HEK293 (cell line): ENCODE results near the gene MORC4.

Experiments used
- CTCF ChIA-PET: fragments of 350-600 bp; formaldehyde crosslinking; extraction: SDS; loops from one replicate; lab custom pipeline; 2021; ENCODE audit warnings: antibody characterized with exemption; lab: Yijun Ruan, JAX
- POLR2A ChIA-PET: fragments of 300-600 bp; formaldehyde crosslinking; extraction: SDS; loops from one replicate; lab custom pipeline; 2020; ENCODE audit warnings: antibody characterized with exemption, inconsistent platforms; lab: Yijun Ruan, JAX
- H3K27ac ChIP-seq: fragments of 200-500 bp; sonication (Bioruptor generic); 2 replicates; pipeline ENCODE4 v1.5.1; 2014; ENCODE audit warnings: low read depth, low read length, control low read depth, inconsistent platforms; ENCODE audit errors: extremely low read depth
- H3K36me3 ChIP-seq, 2 experiments: fragments of 200-500 bp in 1 of 2; sonication (Bioruptor generic) in 1 of 2; 1 replicate in 1 of 2; 2 replicates in 1 of 2; pipeline ENCODE4 v1.5.1; 2014 to 2017; ENCODE audit warnings: inconsistent platforms in 2 of 2, low read length in 2 of 2; ENCODE audit not compliant: control insufficient read depth in 2 of 2, insufficient read depth in 1 of 2
- H3K4me1 ChIP-seq: fragments of 200-500 bp; sonication (Bioruptor generic); 2 replicates; pipeline ENCODE4 v1.5.1; 2014; ENCODE audit warnings: mild to moderate bottlenecking, low read length, inconsistent platforms; ENCODE audit not compliant: control insufficient read depth, insufficient read depth
- H3K4me3 ChIP-seq: 2 replicates; pipeline ENCODE4 v1.5.1; 2011; ENCODE audit warnings: low read depth, mild to moderate bottlenecking, control low read depth, low read length, moderate library complexity
- H3K9me3 ChIP-seq: fragments of 200-500 bp; sonication (Bioruptor generic); 2 replicates; pipeline ENCODE4 v1.5.1; 2014; ENCODE audit warnings: low read depth, low read length, inconsistent platforms; ENCODE audit not compliant: control insufficient read depth, insufficient read depth
- GLI4 ChIP-seq: fragments of 450-650 bp; formaldehyde crosslinking; IDR thresholded peaks from 2 replicates; pipeline ENCODE4 v1.5.1; 2016; ENCODE audit warnings: missing biosample characterization, missing genetic modification characterization
- KLF17 ChIP-seq: fragments of 450-650 bp; formaldehyde crosslinking; IDR thresholded peaks from 2 replicates; pipeline ENCODE4 v1.5.1; 2016; ENCODE audit warnings: missing biosample characterization, missing genetic modification characterization
- KLF9 ChIP-seq: fragments of 450-650 bp; formaldehyde crosslinking; IDR thresholded peaks from 2 replicates; pipeline ENCODE4 v1.5.1; 2016; ENCODE audit warnings: missing biosample characterization, missing genetic modification characterization, low read depth
- MEIS1 ChIP-seq: sonication (generic); formaldehyde crosslinking; IDR thresholded peaks from 2 replicates; pipeline ENCODE4 v1.8.1; 2022; ENCODE audit warnings: missing genetic modification reagents, mild to moderate bottlenecking, borderline replicate concordance
- SALL2 ChIP-seq: fragments of 450-650 bp; formaldehyde crosslinking; IDR thresholded peaks from 2 replicates; pipeline ENCODE4 v1.5.0; 2017; ENCODE audit warnings: missing biosample characterization, mild to moderate bottlenecking, missing genetic modification characterization, borderline replicate concordance
- WT1 ChIP-seq: fragments of 450-650 bp; formaldehyde crosslinking; IDR thresholded peaks from 2 replicates; pipeline ENCODE4 v1.5.1; 2016; ENCODE audit warnings: missing biosample characterization, missing genetic modification characterization
- ZBTB20 ChIP-seq: fragments of 450-650 bp; formaldehyde crosslinking; IDR thresholded peaks from 2 replicates; pipeline ENCODE4 v1.5.1; 2016; ENCODE audit warnings: missing biosample characterization, missing genetic modification characterization
- ZFP3 ChIP-seq: fragments of 450-650 bp; formaldehyde crosslinking; IDR thresholded peaks from 2 replicates; pipeline ENCODE4 v1.5.1; 2016; ENCODE audit warnings: low read depth, missing biosample characterization, missing genetic modification characterization
- ZNF112 ChIP-seq: fragments of 450-650 bp; formaldehyde crosslinking; IDR thresholded peaks from 2 replicates; pipeline ENCODE4 v1.5.0; 2017; ENCODE audit warnings: missing biosample characterization, missing genetic modification characterization
- ZNF132 ChIP-seq: fragments of 450-650 bp; formaldehyde crosslinking; IDR thresholded peaks from 2 replicates; pipeline ENCODE4 v1.5.1; 2017; ENCODE audit warnings: missing biosample characterization, missing genetic modification characterization, borderline replicate concordance
- ZNF239 ChIP-seq: fragments of 450-650 bp; formaldehyde crosslinking; IDR thresholded peaks from 2 replicates; pipeline ENCODE4 v1.5.1; 2016; ENCODE audit warnings: missing biosample characterization, missing genetic modification characterization
- ZNF37A ChIP-seq: fragments of 450-650 bp; IDR thresholded peaks from 2 replicates; pipeline ENCODE4 v1.5.1; 2018; ENCODE audit warnings: missing biosample characterization, missing genetic modification characterization
- ZNF398 ChIP-seq: fragments of 450-650 bp; formaldehyde crosslinking; IDR thresholded peaks from 2 replicates; pipeline ENCODE4 v1.5.1; 2017; ENCODE audit warnings: missing biosample characterization, missing genetic modification characterization
- ZNF423 ChIP-seq: fragments of 450-650 bp; formaldehyde crosslinking; IDR thresholded peaks from 2 replicates; pipeline ENCODE4 v1.5.1; 2016; ENCODE audit warnings: missing biosample characterization, missing genetic modification characterization
- ZNF501 ChIP-seq: fragments of 450-650 bp; formaldehyde crosslinking; IDR thresholded peaks from 2 replicates; pipeline ENCODE4 v1.5.1; 2016; ENCODE audit warnings: missing biosample characterization, missing genetic modification characterization
- ZNF530 ChIP-seq: fragments of 450-650 bp; formaldehyde crosslinking; IDR thresholded peaks from 2 replicates; pipeline ENCODE4 v1.5.1; 2016; ENCODE audit warnings: low read depth, missing biosample characterization, missing genetic modification characterization
- ZNF626 ChIP-seq: fragments of 450-650 bp; sonication (Bioruptor Pico); formaldehyde crosslinking; IDR thresholded peaks from 2 replicates; pipeline ENCODE4 v1.5.1; 2018; ENCODE audit warnings: missing biosample characterization, missing genetic modification characterization, inconsistent platforms
- ZNF629 ChIP-seq: fragments of 450-650 bp; formaldehyde crosslinking; IDR thresholded peaks from 2 replicates; pipeline ENCODE4 v1.5.1; 2017; ENCODE audit warnings: missing biosample characterization, missing genetic modification characterization
- ZNF791 ChIP-seq: fragments of 450-650 bp; formaldehyde crosslinking; IDR thresholded peaks from 2 replicates; pipeline ENCODE4 v1.5.1; 2016; ENCODE audit warnings: missing biosample characterization, missing genetic modification characterization

The MORC4 gene

GRCh38 chrX:106917830-106918500, 82.0 kb downstream of the MORC4 start:
- ChIA-PET POLR2A (no interaction called here), CTCF (interaction anchor here (0.9 to 1.7 kb wide), 3 partner anchors 20 to 26 kb away, joined by 3 to 4 read pairs (median 3); no protein-coding TSS in a partner anchor)
- Histone ChIP-seq H3K4me3 (no peak overlapping the region), H3K9me3 (no peaks in the 10 kb centered on the region), H3K4me1 (no peaks in the 10 kb centered on the region), H3K36me3 (no peaks in the 10 kb centered on the region), H3K27ac (no peak overlapping the region)
- TF ChIP-seq ZNF626 (no peak), GLI4 (tag by site-specific recombination) (no peak), KLF17 (tag by site-specific recombination) (no peak)

DNA sequence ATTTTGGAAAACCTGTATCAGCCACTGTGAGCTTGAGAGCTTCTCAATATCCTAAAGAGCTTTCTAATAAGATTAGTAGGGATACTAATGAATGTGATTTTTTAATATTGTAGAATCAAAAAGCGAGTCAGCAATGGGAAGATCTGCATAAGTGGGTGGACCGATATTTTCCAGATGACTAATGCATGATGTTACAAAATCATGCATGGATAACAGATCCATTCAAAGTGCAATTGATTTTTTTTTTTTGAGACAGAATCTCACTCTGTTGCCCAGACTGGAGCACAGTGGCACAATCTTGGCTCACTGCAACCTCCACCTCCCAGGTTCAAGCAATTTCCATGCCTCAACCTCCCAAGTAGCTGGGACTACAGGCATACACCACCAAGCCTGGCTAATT, 87.1 kb downstream of the MORC4 start:
- no peaks in the 10 kb centered on the region for H3K4me1 ChIP-seq
- H3K4me3 ChIP-seq = no peak overlapping the region
- POLR2A ChIA-PET = no interaction called here
- no peak for TF ChIP-seq ZNF239 (tag by site-specific recombination)
- TF ChIP-seq ZNF37A (tag by site-specific recombination) = no peak
- TF ChIP-seq WT1 (tag by site-specific recombination) = no peak
- TF ChIP-seq ZNF791 (tag by site-specific recombination) = no peak
- TF ChIP-seq SALL2 (tag by site-specific recombination) = no peak
- TF ChIP-seq KLF9 (tag by site-specific recombination) = no peak
- no peak for TF ChIP-seq ZNF629 (tag by site-specific recombination)
- TF ChIP-seq MEIS1 (CRISPR knock-in tag) = no peak
- no peak for TF ChIP-seq ZNF423
- no peak for TF ChIP-seq ZBTB20 (tag by site-specific recombination)
- no peak for TF ChIP-seq ZFP3 (tag by site-specific recombination)
- TF ChIP-seq ZNF501 (tag by site-specific recombination) = no peak
- no peak for TF ChIP-seq ZNF530
- TF ChIP-seq ZNF132 (tag by site-specific recombination) = no peak
- TF ChIP-seq, all 188 proteins: peak for 0
- H3K27ac ChIP-seq = no peak overlapping the region
- CTCF ChIA-PET = interaction anchor here (0.8 to 1.3 kb wide), 3 partner anchors 15 to 49 kb away, joined by 3 to 5 read pairs (median 4); no protein-coding TSS in a partner anchor
- H3K36me3 ChIP-seq = no peaks in the 10 kb centered on the region
- H3K9me3 ChIP-seq = no peaks in the 10 kb centered on the region

- Histone ChIP-seq H3K9me3 (no peaks in the 10 kb centered on the region), H3K36me3 (no peaks in the 10 kb centered on the region), H3K4me1 (no peaks in the 10 kb centered on the region), H3K27ac (no peak overlapping the region), H3K4me3 (no peak overlapping the region)
- ChIA-PET CTCF (interaction anchor here (0.6 to 1.6 kb wide), 3 partner anchors 12 to 31 kb away, joined by 3 to 6 read pairs (median 3); no protein-coding TSS in a partner anchor), POLR2A (no interaction called here)
- TF ChIP-seq ZNF112 = no peak
- TF ChIP-seq ZNF398 (tag by site-specific recombination) = peak; percentile 55
These were observed 93.7 kb downstream of the MORC4 start for GRCh38 chrX:106906361-106906760.
